NCI-H1105 treated with DMSO at 0.1 percent for 48 hours (cell line): ENCODE measurements around the gene HOXA3.

Source experiments
- DNase-seq: peaks from one replicate; lab custom pipeline; 2025; lab: John Stamatoyannopoulos, UW

Gene HOXA3

GRCh38 chr7:27091105-27091504, 61.3 kb downstream of the HOXA3 start:
- peak; percentile 4 for DNase-seq

DNA sequence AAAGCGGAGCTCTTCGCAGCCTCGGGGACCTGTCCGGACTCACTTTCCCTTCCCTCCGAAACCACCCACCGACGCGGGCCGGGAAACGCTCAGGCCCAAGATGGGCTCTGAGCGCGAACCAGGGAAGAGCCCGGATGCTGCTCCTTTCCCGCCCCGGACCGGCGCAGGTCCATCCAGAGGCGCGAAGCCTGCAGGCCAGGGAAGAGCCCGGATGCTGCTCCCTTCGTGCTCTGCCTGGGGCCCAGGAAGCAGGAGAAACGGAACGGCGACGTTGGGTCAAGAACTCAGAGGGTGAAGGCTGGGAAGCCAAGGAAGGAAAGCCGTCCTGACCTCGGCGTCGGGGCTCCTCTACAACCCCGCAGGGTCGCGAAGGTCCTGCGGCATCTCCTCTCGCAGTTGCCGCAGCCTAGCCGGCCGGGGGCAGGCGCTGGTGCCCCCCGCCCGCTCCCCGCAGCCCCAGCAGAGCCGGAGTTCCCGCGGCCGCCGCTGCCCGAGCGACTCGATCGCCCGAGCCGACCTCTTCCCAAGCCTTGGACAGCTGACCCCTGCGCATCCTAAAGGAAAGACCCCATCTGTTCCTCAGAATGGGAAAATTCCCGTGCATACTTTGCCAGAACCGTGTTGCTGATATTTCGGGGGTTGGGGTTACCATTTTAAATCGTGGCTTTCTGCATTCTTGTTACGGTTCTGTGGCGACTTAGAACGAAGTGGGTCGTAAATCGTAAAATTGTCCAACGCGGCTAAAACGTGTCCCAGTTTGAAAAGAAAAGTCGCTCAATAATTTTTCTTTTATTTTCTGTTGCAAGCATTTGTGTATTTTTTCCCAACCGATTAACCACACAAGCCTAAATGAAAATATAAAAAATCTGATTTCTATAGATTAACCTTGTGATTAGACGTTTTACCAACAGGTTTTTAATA, 64.1 kb downstream of the HOXA3 start:
- DNase-seq = no peak

DNA sequence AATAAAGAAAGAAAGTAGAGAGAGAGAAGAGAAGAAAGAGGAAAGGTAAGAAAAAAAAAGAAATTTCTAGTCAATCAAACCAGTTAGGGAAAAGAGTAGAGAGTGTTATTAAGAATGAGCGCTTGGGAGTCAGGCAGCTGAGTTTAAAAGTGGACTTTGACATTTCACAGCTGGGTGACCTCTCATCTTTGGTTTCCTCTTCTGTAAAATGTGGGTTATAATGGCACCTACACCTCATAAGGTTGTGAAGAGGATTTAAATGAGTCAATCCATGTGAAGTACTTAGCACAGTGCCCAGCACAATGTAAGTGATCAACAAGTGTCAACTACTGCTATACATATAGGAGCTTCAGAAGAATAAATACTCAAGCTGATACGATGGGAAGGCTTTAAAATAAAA, 68.7 kb downstream of the HOXA3 start:
- DNase-seq = no peak

- no peak for DNase-seq
Observed at GRCh38 chr7:27082171-27082570, 70.2 kb downstream of the HOXA3 start.

DNA sequence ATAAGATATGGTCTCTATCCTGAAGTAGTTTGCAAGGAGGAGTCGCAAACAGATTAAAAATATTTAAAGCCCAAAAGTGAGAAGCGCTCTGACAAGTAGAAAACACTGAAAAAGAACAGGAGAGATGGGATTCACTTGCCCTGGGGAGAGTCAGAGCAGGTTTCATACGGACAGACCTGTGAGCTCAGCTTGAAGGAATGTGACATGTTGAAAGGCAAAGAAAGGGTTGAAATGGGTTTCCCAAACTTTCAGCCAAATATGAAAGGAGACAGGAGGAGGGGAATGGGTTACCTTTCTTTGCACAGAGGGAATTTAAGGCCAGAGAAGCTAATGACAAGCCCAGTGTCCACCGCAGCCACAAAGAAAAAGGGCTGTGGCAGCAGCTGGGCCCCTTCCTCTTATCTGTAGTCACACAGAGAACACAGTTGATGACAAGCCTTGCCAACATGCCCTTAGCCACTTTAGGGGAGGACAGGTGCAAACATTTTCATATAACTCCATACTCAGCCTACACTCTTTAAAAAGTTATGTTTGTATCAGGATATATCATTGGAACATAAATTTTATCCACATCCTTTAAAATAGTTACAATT, 71.4 kb downstream of the HOXA3 start:
- DNase-seq = no peak

- no peak for DNase-seq
Observed at GRCh38 chr7:27079234-27079975, 73.0 kb downstream of the HOXA3 start.

GRCh38 chr7:27078616-27079233, 73.7 kb downstream of the HOXA3 start:
- DNase-seq = no peak

- peak; percentile 71 for DNase-seq
Observed at GRCh38 chr7:27073076-27073475, 79.3 kb downstream of the HOXA3 start.

DNA sequence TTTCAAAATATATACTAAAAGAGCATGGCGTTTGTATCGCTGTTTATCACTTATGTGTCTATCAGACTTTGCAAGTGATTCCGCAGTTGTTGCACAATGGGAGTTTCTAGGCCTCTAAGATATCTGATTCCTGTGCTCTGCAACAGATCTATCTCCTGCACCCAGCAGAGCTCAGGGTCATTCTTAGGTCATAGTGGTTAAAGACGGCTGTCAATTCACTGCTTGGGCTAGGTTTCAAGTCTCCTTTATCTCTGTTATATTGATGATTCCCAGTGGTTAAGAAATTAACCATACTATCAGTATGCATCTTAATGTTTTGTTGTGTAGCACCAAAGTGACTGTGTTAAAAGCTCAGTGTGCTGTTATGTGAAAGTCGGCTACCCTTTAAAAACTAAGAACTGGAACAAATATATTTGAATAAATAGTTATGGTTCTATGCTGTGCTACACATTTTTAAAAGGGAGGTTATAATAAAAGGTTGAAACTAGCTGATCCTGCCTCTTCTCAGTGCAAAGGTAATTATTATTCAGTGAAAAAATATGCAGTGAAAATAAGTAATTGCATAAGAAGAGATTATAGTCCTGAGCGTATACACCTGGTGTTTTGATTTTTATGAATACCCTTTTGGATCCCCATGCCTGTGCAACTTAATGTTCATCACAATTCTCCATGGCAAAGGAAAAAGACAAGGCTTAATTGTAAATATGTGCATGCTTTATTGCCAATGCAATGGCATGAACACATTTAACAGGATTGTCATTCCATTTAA, 80.6 kb downstream of the HOXA3 start:
- no peak for DNase-seq

- no peak for DNase-seq
Observed at GRCh38 chr7:27068259-27068658, 84.1 kb downstream of the HOXA3 start.

- DNase-seq = no peak
Observed at GRCh38 chr7:27066148-27066547, 86.2 kb downstream of the HOXA3 start.

GRCh38 chr7:27065709-27066108, 86.7 kb downstream of the HOXA3 start:
- no peak for DNase-seq

DNA sequence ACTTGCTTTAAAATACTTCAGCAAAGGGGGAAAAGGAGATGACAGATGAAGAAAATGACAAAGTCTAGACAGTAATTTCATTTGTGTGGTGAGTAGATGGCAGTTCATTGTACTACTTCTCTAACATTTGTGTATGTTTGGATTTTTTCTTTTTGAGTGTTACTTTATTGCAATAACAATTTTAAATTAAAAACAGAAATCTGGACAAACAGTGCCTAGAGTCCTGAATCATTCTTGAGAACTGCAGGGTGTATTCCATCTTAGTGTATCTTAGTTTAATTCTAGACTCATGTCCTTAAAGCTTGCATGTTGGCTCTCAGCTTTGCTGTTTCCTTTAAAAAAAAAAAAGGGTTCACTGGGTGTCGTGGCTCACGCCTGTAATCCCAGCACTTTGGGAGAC, 87.7 kb downstream of the HOXA3 start:
- DNase-seq = no peak

DNA sequence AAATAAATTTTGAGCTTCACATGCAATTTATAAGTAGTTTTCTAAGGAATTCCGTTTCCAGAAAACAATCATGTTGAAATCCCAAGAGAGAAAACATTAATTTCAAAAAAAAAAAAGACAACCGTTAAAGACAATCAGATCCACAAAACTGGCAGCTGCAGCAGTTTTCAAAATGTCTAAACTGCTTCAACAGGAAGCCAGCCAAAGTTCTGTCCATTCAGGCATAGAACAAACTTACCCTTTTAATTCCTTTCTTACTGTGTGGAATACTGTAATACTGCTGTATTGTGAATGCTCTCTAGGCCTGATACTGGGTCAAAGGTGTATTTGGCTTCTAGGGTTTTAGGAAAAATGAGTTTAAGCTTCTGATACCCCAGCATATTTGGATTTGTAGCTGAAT, 88.2 kb downstream of the HOXA3 start:
- no peak for DNase-seq

DNA sequence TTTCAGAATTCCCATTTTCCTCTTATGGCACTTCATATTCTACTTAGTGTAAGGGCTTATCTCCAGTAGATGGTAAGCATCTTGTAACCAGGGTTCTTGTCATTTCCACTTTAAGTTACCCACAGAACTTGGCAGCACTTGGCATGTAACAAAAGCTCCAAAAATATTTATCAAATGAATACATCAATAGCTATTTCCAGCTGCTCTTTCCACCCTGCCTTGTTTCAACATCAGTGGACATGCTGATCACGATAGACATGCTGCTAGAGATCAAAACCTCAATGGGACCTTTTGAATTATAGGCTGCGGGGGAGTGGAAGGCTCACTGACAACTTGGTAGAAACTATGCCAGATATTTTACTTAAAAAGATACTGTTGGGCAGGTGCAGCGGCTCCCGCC, 89.4 kb downstream of the HOXA3 start:
- DNase-seq = no peak
